ENCODE data around the gene ZNF132. TPM values are rescaled to one million over a fixed set of nuclear protein-coding genes. Genes with fewer than 3 reads are reported as not detected.
A peak's percentile ranks its signal among the peaks of the same experiment; 100 is the strongest.

Gene ZNF132
- total RNA-seq, 1 experiment from 2014 or later, result not detected

GRCh38 chr19:58473775-58474174 is 33.8 kb upstream of the ZNF132 start:
- no peak overlapping the region for H3K4me3 ChIP-seq (replicated peaks in 1 of 2; ENCODE audit: low read depth in 1 of 2, low read length in 2 of 2)
- H3K36me3 ChIP-seq (ENCODE audit: control insufficient read depth in 1 of 2, insufficient read depth in 2 of 2, low read length in 2 of 2), result peaks cover 12 to 14% of the 10 kb centered on the region in 2 experiments; a peak in 3 of 4 replicates
- no peak overlapping the region for H2AFZ ChIP-seq (ENCODE audit: low read depth, low read length, poor library complexity, severe bottlenecking)
- H3K27ac ChIP-seq (ENCODE audit: low read depth, low read length), result no peak overlapping the region
- no peak overlapping the region for H3K9ac ChIP-seq (ENCODE audit: low read length)
- BruUV-seq (replicated peaks), result no TSS peak
- TF ChIP-seq POLR2AphosphoS5 (IDR thresholded peaks at IDR 0.05; ENCODE audit: low read depth, low read length) (peak; percentile 13; the same call in 1 of the 2 replicates), SIN3A (IDR thresholded peaks at IDR 0.05; ENCODE audit: low read depth) (no peak), CBX3 (IDR thresholded peaks at IDR 0.05; ENCODE audit: low read depth) (no peak), EZH2phosphoT487 (IDR thresholded peaks at IDR 0.05; ENCODE audit: borderline replicate concordance) (no peak), EZH2 (IDR thresholded peaks at IDR 0.05) (no peak), ZFX (IDR thresholded peaks at IDR 0.05) (no peak)
- no peak for ATAC-seq
- intact Hi-C loops (cut with micrococcal nuclease), result no loop called here
- H3K9me2 ChIP-seq (ENCODE audit: insufficient read depth), result no peaks in the 10 kb centered on the region
- H3K27me3 ChIP-seq (ENCODE audit: insufficient read depth, low read length), result no peaks in the 10 kb centered on the region
- ChIA-PET RAD21 (ENCODE audit: low non-redundant PET in 1 of 2, low total read pairs in 2 of 2, uncharacterized antibody in 2 of 2, unreplicated experiment in 2 of 2) (no interaction called here), POLR2A (no interaction called here), CTCF (no interaction called here)
- H3K9me3 ChIP-seq (ENCODE audit: control insufficient read depth in 1 of 2, insufficient read depth in 1 of 2, low read depth in 1 of 2, low read length in 2 of 2), result no peaks in the 10 kb centered on the region
- DNase-seq (ENCODE audit: low read depth, low spot score), result no peak
- peaks cover 8% of the 10 kb centered on the region; the same call in 1 of the 2 replicates for H3K79me2 ChIP-seq (ENCODE audit: insufficient read depth, low read length)
- no peaks in the 10 kb centered on the region for H4K20me1 ChIP-seq (ENCODE audit: insufficient read depth)
- peaks cover 13 to 25% of the 10 kb centered on the region in 2 experiments for H3K4me1 ChIP-seq (ENCODE audit: control insufficient read depth in 1 of 2, insufficient read depth in 2 of 2, low read length in 2 of 2)
- H3K4me2 ChIP-seq (ENCODE audit: low read length), result no peak overlapping the region

GRCh38 chr19:58471736-58472135 is 31.8 kb upstream of the ZNF132 start:
- Histone ChIP-seq H4K20me1 (ENCODE audit: insufficient read depth) (no peaks in the 10 kb centered on the region), H3K4me3 (replicated peaks in 1 of 2; ENCODE audit: low read depth in 1 of 2, low read length in 2 of 2) (no peak overlapping the region), H3K4me2 (ENCODE audit: low read length) (no peak overlapping the region), H3K9me3 (ENCODE audit: control insufficient read depth in 1 of 2, insufficient read depth in 1 of 2, low read depth in 1 of 2, low read length in 2 of 2) (no peaks in the 10 kb centered on the region), H3K9ac (ENCODE audit: low read length) (no peak overlapping the region), H3K4me1 (ENCODE audit: control insufficient read depth in 1 of 2, insufficient read depth in 2 of 2, low read length in 2 of 2) (peaks cover 8 to 27% of the 10 kb centered on the region in 2 experiments), H2AFZ (ENCODE audit: low read depth, low read length, poor library complexity, severe bottlenecking) (no peak overlapping the region), H3K9me2 (ENCODE audit: insufficient read depth) (no peaks in the 10 kb centered on the region), H3K36me3 (ENCODE audit: control insufficient read depth in 1 of 2, insufficient read depth in 2 of 2, low read length in 2 of 2) (peaks cover 12 to 14% of the 10 kb centered on the region in 2 experiments; a peak in 3 of 4 replicates), H3K79me2 (ENCODE audit: insufficient read depth, low read length) (peaks cover 16% of the 10 kb centered on the region; the same call in 1 of the 2 replicates), H3K27ac (ENCODE audit: low read depth, low read length) (no peak overlapping the region), H3K27me3 (ENCODE audit: insufficient read depth, low read length) (no peaks in the 10 kb centered on the region)
- DNase-seq (ENCODE audit: low read depth, low spot score) (no peak), ATAC-seq (no peak)
- TF ChIP-seq ZFX (IDR thresholded peaks at IDR 0.05), result no peak
- no peak for TF ChIP-seq SIN3A (IDR thresholded peaks at IDR 0.05; ENCODE audit: low read depth)
- TF ChIP-seq POLR2AphosphoS5 (IDR thresholded peaks at IDR 0.05; ENCODE audit: low read depth, low read length), result no peak
- no peak for TF ChIP-seq EGR1 (IDR thresholded peaks at IDR 0.05; ENCODE audit: low read depth)
- TF ChIP-seq RAD21 (IDR thresholded peaks at IDR 0.05; ENCODE audit: low read depth), result no peak
- TF ChIP-seq MAX (IDR thresholded peaks at IDR 0.05), result no peak
- TF ChIP-seq SRF (IDR thresholded peaks at IDR 0.05; ENCODE audit: low read depth), result no peak
- no peak for TF ChIP-seq CBX3 (IDR thresholded peaks at IDR 0.05; ENCODE audit: low read depth)
- TF ChIP-seq ZNF274 (IDR thresholded peaks at IDR 0.05; ENCODE audit: low read depth, low read length), result no peak
- no peak for TF ChIP-seq JUND (IDR thresholded peaks at IDR 0.05)
- no peak for TF ChIP-seq POLR2A (IDR thresholded peaks at IDR 0.05; ENCODE audit: borderline replicate concordance, extremely low read depth, insufficient read depth, insufficient read length)
- no peak for TF ChIP-seq CEBPB (IDR thresholded peaks at IDR 0.05; ENCODE audit: low read depth)
- no peak for TF ChIP-seq REST (IDR thresholded peaks at IDR 0.05; ENCODE audit: low read depth)
- no peak for TF ChIP-seq SP1 (IDR thresholded peaks at IDR 0.05; ENCODE audit: low read depth)
- TF ChIP-seq EZH2phosphoT487 (IDR thresholded peaks at IDR 0.05; ENCODE audit: borderline replicate concordance), result no peak
- TF ChIP-seq ATF3 (IDR thresholded peaks at IDR 0.05), result no peak
- BruUV-seq (replicated peaks), result no TSS peak
- intact Hi-C loops (cut with micrococcal nuclease), result no loop called here
- RAD21 ChIA-PET (ENCODE audit: low non-redundant PET in 1 of 2, low total read pairs in 2 of 2, uncharacterized antibody in 2 of 2, unreplicated experiment in 2 of 2), result no interaction called here
- CTCF ChIA-PET, result no interaction called here
- POLR2A ChIA-PET, result no interaction called here

Measured in HCT116 (cell line).